SIG-M5 treated with dmso at 0.1 percent for 504 hours (cell line): ENCODE data around the gene BCL7A.
"Not testable (repeated sequence)": the region's sequence is repeated elsewhere in the genome, so short reads cannot be mapped to it uniquely, and the experiment has no call there.

Experiments used
- DNase-seq: peaks from one replicate; lab custom pipeline; 2025; ENCODE audit not compliant: unreplicated experiment; lab: John Stamatoyannopoulos, UW

BCL7A gene

GRCh38 chr12:122021822-122022392, at the start of gene BCL7A:
BCL7A (plus strand) TSS chr12:122021884; CDS start chr12:122022092, 208 bp downstream.
- DNase-seq = peak; percentile 57

- DNase-seq = no peak
These were observed 47.4 kb upstream of the BCL7A start for GRCh38 chr12:121974026-121974985.

GRCh38 chr12:121975021-121975420, 46.7 kb upstream of the BCL7A start:
- DNase-seq = no peak

GRCh38 chr12:121976950-121977349, 44.7 kb upstream of the BCL7A start:
- DNase-seq = no peak

GRCh38 chr12:121980191-121980891, 41.3 kb upstream of the BCL7A start:
- DNase-seq = peak; percentile 86

GRCh38 chr12:121980892-121981272, 40.8 kb upstream of the BCL7A start:
- DNase-seq = no peak

GRCh38 chr12:121981456-121981855, 40.2 kb upstream of the BCL7A start:
- no peak for DNase-seq

GRCh38 chr12:121982950-121983349, 38.7 kb upstream of the BCL7A start:
- DNase-seq = no peak

GRCh38 chr12:121983536-121984210, 38.0 kb upstream of the BCL7A start:
- peak; percentile 39 for DNase-seq

- DNase-seq = no peak
These were observed 35.0 kb upstream of the BCL7A start for GRCh38 chr12:121986489-121987245.

- DNase-seq = not testable (repeated sequence)
These were observed 33.2 kb upstream of the BCL7A start for GRCh38 chr12:121988519-121988918.

- DNase-seq = no peak
These were observed 32.2 kb upstream of the BCL7A start for GRCh38 chr12:121989276-121990113.

- DNase-seq = no peak
These were observed 31.5 kb upstream of the BCL7A start for GRCh38 chr12:121990114-121990647.

- DNase-seq = no peak
These were observed 30.7 kb upstream of the BCL7A start for GRCh38 chr12:121990692-121991603.

- DNase-seq = peak; percentile 78
These were observed 29.4 kb upstream of the BCL7A start for GRCh38 chr12:121992059-121992879.

GRCh38 chr12:121996050-121996944, 25.4 kb upstream of the BCL7A start:
- DNase-seq = no peak
